HG02938 (cell line): ENCODE data around the gene AMOT.

Experiments
- ATAC-seq: cut with Tn5 transposase; IDR thresholded peaks from one replicate; pipeline ENCODE4 v1.9.1; 2021; ENCODE audit warnings: mild to moderate bottlenecking, moderate library complexity; ENCODE audit not compliant: unreplicated experiment

The AMOT gene

DNA sequence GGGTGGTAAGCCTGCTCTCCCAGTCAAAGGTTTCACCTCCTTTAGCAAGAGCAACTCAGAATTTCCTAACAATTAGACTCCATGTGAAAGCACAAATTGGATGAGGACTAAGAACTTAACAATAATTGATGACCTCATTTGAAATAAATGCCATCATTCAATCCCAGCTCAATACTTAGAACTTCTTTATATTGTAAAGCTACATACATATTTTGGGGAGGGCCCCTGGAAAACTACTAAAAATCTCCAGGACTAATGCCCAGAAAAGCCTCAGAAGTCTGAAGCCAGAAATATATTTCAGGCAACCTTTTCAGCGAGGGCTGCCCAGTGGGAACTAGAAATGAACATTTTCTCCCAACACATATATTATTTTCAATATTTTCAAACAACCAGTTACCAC, 38.1 kb downstream of the AMOT start:
- ATAC-seq, result no peak

DNA sequence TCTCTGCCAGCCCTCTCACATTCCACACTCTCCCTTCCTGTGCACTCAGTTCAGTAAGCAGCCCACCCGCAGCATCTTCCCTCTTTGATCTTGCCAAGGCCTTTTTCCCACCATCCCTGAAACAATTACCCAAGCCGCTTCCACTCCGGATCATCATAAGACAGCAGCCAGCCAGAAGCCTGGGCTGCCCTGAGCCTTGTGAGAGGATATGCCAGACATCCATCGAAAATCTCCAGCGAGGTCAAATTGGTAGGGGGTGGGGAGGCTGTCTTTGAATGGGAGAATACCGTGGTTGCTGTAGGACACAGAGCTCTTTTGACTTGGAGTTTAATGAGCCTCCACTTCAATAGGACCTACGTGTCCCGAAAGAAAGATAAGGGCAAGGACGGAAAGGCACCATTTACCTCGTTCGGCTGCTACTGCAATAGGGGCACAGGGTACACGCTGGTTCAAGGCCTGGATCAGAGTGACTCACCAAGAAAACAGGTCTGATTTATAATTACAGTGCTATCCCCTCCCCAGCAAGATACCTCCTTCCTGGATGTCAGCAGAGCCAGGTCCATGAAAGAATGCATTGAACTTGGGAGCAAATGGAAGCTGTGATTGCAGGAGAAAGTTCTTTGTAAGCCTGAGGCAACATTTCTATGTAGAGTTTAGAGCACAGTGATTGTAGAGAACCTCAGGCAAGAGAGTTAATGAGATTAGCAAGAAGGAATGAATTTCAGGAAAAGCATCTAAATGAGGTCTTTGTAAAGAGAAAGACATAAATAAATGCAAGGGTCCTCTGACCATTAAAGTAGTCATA, 39.5 kb downstream of the AMOT start:
- ATAC-seq, result no peak

DNA sequence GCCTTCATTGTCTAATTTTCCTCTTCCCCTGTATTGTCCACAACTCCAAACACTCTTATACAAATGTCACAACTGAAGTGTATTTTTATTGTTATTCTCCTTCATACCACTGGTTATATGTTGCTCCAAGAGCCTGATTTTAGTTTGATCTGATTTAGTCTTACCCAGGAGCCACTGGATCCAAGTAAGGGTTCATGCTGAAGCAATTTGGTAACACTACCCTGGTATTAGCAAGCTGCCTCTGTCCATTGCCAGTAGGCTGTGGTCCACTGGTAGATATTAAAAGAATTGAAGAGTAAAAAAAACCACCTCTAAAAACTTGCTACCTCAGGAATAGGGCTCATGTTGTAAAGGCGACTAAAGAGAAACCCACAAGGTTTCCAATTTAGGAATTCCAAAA, 41.2 kb downstream of the AMOT start:
- ATAC-seq, result no peak

DNA sequence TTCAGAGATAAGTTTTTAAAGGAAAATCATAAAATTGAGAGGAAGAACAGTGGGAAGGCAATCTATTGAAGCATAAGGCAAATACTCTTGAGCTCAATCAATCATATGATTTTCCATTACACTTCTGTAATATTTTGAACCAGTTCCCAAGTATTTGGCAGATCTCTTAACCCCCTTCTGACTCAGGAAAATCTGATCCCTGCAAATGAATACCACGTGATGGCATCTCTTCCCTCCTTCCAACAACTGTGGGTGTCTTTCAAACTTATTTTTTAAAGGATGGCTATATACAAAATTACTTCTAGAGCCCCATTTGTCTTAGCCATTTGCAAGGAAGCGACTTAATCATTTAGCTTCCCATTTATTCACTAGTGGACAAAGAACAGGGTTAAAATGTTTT, 41.9 kb downstream of the AMOT start:
- no peak for ATAC-seq

DNA sequence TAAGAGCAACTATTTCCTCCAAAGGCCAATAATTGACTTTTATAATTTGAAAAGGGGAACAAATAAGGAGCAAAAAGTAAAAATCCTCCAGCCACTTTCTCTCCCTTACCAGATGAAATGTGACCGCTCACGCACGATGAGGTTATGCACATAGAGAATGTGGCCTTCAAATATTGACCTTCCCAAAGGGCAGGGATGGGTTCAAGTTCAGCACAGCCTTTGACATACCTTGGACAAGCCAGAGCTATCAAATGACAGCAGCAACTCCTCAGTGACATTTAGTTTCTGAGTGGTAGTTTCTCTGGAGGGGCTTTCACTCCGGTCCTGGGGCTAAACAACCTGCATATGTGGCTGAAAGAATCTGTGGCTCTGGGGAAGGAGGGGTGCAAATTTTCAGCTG, 50.7 kb downstream of the AMOT start:
- no peak for ATAC-seq

DNA sequence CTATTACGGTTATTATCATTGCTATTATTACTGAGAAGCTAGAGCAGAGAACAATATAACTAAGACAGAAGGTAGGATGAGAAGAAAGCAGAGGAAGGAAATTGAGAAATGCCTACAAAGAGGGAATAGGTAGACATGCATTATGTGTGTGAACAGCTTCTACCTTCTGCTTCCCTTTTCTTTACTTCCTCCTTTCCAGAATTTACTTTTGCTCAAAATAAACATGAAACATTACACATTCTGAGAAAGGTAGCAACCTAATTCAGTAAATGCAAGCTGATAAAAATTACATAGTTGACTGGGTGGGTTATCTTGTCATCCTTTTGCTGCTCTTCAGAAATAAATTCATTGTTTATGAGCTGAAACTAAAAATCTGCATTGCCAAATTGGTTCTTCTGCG, 54.6 kb downstream of the AMOT start:
- ATAC-seq, result no peak

DNA sequence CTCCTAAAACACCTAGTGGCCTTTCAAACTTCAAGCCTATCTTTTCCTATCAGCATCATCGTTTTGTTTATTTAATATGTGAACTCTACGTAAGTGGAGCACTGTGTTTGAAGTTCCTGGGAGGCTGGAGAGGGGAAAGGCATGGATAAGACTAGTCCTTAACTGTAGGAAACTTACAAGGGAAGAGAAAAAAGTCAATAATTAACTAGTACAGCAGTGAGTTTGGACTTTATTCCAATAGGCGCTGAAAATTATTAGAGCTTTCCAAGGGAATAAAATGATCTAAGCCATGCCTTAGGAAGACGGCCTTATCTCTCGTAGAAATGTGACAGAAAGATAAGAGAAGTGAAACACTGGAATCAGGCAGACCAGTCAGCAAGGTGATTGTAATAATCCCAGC, 55.3 kb downstream of the AMOT start:
- no peak for ATAC-seq

DNA sequence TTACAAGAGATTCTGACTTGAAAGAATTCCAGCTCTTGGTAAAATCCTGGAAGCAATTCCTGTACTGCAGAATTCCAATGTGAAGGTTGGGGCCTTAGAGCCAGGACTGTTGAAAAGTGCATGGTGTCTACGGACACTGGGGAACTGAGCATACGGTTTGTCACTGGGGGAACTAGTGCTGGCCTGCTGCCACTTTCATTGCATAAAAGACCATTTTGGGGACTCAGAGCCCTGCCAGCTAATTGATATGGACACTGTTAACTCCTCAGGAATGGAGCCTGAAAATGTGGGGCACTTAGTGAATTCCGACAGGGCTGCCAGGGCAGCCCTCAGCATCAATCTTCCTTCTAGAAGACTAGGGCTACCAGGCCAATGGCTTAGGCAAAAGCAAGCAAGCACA, 55.9 kb downstream of the AMOT start:
- ATAC-seq, result no peak

DNA sequence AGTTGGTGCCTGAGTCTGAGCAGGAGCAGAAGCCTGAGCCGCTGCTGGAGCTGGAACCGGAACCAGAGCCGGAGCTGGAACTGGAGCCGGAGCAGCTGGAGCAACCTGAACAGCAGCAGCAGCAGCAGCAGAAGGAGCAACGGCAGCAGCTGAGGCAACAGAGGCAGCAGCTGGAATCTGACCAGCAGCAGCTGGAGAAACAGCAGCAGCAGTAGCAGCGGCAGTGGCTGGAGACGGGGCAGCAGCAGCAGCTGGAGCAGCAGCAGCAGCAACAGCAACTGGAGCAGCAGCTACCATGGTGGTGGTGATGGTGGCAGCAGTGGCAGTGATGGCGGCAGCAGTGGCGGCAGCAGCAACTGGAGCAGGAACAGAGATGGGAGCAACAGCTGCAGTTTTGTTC, 61.5 kb downstream of the AMOT start:
- ATAC-seq, result no peak

DNA sequence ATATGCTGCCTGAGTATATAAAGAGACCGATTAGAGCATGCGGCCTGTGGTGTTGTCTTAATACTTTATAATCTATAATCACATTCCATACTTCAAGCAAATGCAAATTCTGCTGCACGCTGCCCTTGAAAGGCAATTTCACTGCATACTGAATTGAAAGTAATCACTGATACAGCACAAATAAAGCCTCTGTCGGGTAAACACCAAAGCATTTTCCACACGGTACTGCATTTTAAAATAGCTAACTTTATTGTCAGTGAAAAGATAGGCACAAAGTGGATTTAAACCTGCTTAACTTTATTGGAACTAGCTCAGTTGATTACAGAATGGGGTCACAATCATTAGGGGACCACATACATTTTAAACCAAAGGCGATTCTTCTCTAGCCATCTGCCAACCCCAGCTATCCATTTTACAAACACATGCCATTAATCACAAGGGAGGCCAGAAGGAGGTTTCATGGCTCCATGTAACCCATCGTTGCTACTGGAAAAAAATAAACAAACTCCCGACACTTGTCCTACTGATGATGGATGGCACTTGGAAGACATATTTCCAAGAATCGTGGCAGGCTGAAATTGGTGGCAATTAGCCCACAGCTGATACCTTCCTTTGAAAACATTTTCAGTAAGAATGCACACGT, 65.9 kb downstream of the AMOT start:
- ATAC-seq, result no peak

DNA sequence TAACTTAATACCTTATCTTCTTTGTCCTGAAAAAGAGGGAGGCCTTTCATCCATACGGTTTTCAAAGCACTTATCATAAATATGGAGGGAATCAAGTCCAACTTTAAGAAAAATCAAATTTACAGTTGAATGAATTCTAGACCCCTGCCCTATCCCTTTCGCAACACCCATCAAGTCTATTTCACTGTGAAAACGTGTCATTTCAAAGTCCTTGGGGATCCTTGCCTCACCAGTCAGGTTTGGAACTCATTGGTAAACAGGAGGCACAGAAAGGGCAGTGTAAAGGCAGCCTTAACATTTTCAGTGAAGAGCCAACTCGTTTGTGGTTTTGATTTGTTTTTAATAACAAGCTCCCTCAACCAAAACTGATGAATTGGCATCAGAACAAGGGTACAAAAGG, 66.5 kb downstream of the AMOT start:
- no peak for ATAC-seq

DNA sequence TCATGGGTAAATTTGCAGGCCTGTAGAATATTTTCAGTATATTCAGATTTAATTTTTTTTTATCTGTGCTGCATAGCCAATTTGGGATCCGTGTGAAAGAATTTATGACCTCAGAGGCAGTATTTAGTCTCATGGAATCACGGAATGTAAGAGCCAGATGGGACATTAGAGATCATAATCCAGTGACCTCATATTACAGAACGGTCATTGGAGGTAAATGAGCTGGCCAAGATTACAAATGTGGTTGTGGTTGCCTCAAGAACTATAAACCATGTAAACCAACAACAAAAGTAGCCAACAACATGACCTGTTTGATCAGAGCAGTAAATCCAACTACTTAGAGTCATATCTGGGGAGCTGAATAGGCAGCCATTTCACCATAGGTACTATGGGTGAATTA, 71.6 kb downstream of the AMOT start:
- ATAC-seq, result no peak

DNA sequence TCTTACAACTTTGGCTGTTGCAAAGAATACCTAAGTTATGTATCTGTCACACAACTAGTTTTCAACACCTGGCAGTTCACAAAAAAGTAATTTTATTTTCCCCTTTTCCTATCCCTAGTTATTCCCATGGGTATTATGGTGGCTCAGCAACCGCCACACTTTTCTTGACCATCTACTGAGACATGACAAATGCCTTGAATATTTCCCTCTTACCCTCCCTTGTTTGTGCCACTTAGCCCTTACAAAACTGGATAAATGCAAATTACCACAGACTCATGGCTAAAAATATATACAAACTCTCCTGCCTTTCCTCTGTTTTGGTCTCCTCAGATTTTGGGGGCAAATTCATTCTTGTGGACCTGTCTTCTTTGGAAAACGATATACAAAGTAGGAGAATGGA, 72.1 kb downstream of the AMOT start:
- ATAC-seq, result no peak

DNA sequence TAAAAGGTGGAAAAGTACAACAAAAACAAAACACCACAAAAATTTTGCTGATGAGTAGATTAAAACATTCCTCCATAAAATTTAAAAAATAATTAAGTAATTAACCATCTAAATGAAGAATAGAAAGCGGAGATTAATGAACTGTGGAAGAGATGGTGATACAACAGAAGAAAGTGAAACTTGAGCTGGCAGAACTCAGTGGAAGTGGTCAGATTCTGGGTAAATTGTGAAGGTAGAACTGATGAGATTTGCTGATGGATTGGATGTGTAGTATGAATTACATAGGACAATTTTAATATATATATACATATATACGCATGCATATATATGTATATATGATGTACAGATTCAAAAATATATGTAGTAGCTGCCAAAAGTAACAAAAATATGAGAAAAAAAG, 73.9 kb downstream of the AMOT start:
- ATAC-seq, result no peak

DNA sequence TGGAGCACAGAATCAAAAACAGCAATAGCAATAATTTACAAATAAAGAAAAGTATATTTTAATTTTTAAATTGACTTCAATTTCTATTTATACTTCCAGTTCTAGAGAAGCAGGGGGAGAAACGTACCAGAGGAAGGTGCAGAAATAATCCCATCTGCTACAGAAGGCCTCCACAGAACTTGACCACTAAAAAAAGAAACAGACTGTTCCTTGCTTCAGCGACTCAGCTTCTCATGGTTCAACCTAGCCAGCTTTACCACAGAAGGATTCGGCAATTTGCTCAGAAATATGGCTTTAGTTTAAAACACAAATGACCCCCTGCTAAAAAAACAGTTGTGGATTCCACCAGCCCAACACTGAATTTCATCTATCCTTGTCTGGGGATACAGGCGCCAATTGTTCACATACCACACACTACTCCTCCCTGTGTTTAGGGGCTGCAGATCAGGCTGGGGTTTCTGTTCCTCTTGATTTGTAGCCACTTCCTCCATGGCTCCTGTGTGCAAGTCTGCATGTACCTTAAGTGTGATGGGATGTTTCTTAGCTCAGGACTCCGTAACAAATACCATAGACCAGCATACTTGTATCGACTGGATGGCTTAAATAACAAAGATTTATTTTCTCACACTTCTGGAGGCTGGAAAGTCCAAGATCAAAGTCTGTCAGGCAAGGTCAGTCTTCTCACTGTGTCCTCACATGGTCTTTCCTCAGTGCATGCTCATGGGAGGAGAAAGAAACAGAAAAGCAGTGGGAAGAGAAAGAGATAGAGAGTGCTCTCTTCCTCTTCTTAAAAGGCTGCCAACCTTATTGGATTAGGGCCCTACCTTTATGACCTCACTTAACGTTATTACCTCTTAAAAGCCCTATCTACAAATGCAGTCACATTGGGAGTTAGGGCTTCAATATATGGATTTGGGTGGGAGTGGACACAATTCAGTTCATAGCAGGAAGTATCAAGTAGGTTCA, 79.1 kb downstream of the AMOT start:
- peak; percentile 86 for ATAC-seq

DNA sequence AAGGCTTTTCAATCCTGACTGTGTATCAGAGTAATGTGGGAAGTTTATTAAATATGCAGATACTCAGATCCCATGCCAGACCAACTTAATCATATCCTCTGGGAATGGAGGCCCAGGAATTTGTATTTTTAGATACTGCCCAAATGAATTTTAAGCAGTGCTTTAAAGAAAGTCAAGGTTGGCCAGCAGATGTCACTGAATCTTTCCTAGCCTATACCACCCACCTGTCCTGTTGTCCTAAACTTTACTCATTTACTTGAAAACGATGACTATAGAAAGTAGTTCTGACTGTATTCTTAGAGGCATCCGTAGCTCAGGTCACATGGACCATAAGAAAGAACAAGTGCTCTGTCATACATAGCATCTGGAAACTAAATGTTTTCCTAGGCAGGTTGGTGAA, 79.9 kb downstream of the AMOT start:
- ATAC-seq, result peak; percentile 53

DNA sequence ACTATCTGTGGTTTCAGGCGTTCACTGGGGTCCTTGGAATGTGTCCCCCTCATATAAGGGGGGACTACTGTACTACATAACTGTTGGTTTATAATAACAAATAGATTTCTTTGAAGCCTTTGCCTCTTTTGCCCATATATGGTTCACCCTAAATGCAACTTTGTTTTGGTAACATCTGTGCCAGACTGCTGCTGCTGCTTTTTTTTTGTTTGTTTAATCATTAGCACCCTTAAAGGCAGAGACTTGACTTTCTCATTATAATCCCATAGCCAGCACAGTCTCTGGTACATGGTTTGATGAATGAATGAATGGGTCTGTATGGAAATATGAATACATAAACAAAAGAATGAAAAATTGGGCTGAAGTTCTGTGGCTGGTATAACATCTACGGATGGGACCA, 80.7 kb downstream of the AMOT start:
- no peak for ATAC-seq

DNA sequence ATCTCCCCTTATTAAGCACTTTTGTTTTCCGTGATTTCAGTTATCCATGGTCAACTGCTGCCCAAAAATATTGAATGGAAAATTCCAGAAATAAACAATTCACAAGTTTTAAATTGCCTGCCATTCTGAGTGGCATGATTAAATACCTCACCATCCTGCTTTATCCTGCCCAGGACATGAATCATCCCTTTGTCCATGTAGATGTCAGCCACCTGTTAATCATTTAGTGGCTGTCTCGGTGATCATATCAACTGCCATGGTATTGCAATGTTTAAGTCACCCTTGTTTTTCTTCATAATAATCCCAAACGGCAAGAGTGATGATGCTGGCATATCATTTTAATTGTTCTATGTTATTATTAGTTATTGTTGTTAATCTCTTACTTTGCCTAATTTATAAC, 81.1 kb downstream of the AMOT start:
- ATAC-seq, result no peak

DNA sequence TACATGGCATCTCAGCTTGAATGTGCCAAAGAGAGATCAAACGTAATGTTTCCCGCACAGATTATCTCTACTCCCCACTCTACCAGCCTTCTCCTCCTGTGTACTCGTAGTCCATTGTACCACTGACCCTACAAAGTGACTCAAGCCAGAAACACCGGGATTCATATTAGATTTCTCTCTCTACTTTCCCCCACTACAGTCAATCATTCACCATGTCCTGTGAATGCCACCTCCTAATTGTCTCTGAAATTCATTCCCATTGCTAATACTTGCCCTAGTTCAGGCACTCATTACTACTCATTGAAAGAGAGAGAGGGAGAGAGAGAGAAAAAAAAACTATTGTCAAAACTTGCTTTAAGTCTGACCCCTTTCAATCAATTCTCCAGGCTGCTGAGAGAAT, 82.7 kb downstream of the AMOT start:
- ATAC-seq, result no peak

DNA sequence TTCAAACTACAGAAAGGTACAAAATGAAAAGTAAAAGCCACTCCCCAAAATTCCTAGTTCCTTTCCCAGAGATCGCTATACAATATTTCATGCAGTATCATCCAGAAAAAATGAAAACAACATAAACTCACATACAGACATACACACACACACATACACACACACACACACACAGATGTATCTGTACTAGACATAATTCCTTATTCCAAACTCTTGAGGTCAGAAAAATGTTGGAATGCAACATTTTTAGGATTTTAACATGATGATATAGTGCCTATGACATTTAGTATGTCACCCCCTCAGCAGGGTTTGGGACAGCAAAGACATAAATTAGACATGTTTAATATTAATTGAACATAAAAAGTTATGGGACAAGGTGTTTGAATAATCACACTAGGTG, 87.5 kb downstream of the AMOT start:
- ATAC-seq, result no peak

DNA sequence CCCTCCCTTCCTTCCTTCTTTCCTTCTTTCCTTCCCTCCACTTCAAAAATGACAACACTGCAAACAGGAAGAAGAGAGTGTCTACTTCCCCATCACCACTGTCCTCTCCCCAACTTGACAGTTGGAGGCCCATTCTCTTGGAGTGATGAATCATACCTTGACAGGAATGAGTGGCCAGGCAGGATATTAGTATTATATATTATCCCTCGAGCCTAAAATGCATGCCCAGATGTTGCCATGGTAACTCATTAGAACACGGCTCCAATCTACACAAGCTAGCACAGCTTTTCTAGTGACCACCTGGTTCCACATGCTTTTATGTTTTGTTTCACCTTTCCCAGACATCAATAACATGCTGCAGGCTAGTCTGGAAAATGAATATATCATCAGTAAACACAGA, 89.6 kb downstream of the AMOT start:
- no peak for ATAC-seq
